CD4-positive, alpha-beta T cell treated with Interleukin-4 for 1 hour (primary cell): Measurements from ENCODE around the gene P2RY2.
"Not testable (repeated sequence)": the region's sequence is repeated elsewhere in the genome, so short reads cannot be mapped to it uniquely, and the experiment has no call there.

Experiments used
- DNase-seq, 2 donors: peaks; one replicate each; pipeline ENCODE4 v3.0.0-alpha.2; 2020 to 2022

Gene P2RY2

DNA sequence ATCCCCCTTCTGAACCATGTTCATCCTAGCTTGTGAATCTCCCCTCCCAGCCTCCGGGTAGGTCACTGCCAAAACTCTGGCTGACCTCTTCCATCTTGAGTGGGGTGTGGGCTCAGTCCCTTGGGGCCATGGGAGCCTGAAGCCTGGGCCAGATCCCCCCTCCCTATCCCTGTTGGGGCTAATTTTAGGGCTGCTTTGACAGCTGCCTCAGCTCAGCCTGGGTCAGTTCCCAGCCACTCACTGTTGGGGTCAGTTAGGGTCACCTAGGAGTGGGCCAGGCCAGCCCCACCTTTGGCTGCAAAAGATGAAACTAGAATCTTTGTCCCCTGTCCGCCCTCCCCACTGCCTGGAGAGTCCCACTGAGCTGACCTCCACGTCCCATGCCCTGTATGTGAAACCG, 29.8 kb upstream of the P2RY2 start:
- DNase-seq: no peak

DNA sequence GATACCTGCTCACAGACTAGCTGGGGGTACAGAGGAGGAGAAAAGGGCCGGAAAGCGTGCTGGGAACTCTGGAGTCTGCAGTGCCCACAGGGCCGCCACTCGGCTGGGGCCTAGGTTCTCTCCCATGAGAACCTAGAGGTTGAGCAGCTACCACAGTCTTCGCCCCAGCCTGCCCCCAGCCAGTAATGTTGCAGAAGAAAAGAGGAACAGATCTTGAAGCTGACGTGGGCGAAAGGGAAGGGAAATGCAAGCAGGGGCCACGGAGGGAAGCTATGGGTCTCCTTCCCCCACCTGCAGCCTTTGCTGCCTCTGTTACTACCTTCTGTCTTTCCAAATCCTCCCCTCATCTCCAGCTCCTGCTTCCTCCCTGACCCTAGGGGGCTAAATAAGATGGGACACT, 28.8 kb upstream of the P2RY2 start:
- DNase-seq: peak in 1 of 2 donors; percentile 76

DNA sequence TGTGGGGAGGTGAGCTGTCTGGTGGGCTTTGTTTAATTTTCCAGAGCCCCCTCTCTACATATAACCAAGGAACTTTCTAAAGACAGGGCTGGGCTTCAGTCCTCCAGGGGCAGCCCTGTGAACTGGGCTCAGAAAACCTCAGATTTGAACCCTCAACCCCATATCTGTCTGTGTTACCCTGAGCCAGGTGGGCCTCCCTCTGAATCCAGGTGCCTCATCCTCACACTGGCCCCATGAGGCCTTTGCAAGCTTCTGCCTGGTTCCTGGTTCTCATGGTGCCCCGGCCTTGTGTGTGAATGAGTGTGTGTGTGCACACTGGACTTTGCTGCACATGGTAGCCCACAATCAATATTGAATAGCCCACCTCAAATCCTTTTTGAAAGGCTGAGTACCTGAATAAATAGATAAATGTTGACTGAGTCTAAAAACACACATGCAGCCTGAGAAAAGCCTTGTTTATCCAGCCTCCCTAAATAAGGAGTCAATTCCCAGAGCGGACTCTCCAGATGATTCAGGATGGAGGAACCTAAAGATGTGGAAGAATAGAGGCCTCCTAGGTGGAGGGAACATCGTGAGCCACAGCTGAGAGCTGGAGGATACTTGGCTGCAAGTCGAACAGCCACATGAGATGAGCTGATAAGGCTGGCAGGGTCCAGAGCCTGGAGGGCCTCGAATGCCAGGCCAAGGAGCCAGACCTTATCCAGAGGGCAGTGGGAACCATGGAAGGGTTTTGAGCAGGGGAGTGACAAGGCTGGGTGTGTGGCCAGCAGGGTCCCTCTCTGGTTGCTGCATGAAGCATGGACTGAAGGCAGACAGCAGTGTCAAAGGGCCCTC, 28.1 kb upstream of the P2RY2 start:
- DNase-seq: no peak

DNA sequence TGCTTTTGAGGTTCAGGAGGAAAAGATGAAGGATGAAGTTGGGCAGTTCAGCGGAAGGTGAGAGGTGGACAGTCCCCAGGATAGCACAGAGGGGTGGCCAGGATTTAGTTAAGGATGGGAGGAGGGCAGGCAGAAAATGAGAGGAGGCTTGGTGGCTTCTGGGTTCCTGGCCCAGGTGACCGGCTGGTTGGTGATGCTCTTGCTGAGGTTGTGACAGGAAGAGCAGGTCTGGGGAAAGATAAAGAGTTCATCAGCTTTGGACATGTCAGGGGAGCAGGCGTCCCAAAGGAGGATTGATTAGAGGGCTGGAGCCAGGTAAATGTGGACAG, 27.6 kb upstream of the P2RY2 start:
- DNase-seq: no peak

DNA sequence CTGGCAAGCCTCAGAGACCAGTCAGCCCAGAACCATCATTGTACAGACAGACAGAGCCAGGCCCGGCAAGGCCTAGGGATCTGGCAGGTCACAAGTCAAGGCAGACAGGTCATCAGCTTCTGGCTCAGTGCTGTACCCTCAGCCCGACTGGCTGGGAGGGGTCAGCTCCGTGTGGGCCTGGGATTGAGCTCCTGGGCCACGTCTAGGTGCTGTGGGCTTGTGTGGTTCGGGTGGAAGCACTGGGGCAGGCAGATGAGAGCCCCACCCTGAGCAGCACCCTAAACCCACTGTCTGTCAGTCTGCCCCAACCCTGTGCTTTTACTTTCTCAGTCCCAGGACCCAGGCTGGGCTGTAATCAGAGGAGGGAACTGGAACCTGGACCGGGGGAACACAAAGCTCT, 26.9 kb upstream of the P2RY2 start:
- DNase-seq: no peak

DNA sequence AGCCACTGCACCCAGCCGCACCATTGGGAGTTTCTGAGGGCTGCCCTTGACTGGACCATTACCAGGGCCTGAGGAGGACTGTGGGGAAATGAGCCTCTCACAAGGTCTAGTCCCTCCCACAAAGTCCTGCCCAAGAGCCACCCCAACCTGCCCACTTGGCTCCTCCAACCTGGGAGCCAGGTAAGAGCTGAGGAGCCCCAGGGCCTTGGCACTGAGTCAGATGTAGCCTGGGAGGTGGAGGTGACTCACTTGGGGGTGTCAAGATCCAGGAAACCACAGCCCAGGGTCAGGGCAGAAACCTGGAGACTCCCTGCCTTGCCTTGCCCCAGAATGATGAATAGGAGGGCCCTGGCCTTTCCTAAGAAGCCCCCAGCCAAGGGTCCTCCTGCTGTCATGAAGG, 25.8 kb upstream of the P2RY2 start:
- no peak for DNase-seq

DNA sequence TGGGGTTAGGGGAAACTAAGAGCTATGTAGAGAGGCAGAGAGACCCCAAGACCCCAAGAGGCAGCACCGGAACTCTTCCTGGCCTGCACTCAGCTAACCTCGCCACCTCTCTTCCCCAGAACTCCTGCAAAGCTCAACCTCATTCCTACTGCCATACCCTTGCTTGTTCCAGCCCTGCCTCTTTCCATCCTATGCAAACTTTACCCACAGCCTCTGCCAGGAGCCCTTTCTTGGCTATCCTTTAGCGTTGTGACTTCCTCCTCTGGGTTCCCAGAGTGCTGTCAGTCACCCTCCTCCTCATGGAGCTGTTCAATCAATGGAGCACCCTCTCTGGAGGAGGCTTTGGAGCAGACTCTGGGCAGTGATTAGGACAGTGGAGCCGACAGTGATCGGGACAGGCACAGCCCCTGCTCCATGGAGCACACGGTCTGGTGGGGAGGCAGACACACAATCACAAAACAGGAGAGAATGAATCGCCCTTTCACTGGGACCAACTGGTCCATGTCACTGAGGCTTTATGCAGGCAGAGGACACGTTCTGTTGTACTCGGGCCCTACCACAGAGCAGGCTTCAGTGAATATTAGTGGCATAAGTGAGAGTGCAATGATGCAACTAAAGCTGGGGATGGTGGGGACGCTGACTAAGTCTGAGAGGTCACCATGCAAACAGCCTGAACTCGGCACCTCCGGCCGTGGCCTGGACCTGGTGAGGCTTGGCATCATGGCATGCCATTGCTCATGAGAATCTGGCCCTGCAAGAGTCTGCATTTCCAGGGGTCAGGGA, 24.6 kb upstream of the P2RY2 start:
- no peak for DNase-seq

DNA sequence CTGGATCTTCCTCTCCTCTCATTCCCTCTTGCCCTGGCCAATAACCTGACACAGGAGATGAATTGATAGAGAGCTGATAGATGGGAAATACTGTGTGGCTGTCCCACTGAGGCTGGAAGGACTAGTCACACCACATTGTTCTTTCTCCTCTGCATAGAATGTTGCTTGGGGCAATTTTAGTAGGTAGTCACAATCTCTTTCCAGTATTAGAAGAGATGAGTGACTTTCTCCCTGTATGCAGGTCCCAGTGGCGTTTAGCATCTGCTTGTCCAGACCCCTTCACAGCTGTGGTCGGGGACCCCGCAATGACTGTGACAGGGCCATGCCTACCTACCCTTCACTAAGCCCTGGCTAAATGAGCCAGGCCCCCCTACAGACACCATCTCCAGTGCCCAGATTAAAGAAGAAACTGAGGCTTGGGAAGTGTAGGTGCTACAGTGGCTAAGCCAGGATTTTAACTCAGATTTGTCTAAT, 24.0 kb upstream of the P2RY2 start:
- no peak for DNase-seq

DNA sequence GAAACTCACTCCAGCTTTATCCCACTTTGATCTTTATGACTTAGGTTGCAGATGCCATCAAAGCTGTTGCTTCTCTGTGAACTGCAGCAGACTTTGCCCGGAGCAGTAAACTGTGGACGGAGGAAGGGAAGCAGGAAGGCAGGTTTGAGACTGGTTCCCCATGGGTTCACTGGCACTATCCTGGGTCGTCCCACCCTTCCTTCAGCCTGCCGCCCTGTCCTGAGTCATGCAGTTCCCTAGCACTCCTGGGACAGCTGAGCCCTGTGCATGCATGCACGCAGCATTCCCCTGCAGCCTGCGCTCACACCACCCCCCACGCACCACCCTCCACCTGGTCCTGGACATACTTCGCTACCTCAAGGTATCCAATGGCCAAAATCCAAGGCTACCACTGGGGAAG, 23.5 kb upstream of the P2RY2 start:
- no peak for DNase-seq

DNA sequence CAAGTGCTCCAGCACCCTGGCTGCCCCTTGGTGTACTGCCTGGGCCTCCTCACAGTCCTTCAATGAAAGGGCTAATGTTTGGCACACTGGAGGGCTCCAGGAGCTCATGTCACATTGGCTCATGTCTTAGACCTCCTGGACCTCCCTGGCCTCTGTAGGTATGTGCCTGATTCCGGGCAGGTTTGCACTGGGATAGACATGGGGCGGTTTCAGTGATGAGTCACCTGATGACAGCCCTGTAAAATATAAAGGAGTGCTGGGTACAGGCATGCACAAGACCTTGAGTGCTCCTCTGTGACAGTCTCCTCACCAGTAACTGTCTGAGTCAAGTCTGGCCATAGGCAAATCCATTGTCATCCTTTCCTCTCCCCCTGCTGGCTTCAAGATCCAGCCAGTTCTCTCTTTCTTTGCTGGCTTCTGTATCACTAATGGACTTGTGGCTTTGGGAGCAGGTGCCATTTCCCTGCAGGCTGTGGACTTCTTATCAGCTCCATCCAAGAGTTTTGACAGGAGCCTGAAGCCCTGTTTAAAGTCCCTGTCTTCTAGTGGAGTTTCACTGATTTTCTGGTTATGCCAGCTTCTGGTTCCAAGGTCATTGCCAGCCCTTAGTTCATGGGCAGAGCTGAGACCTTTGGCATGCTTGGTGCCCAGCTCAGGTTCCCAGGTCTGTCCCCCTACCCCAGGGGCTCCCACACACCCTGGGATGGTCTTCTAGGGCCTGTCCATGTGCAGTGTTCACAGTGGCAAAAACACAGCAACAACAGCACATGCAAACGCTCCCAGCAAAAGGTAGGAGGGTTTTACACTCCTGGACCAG, 22.7 kb upstream of the P2RY2 start:
- no peak for DNase-seq

DNA sequence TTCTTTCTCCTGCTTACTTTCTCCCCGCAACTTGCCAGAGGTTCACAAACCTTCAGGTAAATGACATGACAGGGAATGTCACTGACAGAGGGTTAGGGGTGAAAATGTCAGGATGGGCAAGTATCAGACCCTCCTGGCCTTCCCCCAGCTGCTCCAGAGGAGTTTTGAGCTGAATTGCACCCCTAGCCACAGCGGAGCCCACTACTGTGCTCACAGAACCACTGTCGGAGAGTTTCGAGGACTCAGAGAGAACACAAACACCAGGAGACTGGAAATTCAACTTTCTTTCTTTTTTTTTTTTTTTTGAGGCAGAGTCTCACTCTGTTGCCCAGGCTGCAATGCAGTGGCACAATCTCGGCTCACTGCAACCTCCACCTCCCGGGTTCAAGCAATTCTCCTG, 21.5 kb upstream of the P2RY2 start:
- no peak for DNase-seq

DNA sequence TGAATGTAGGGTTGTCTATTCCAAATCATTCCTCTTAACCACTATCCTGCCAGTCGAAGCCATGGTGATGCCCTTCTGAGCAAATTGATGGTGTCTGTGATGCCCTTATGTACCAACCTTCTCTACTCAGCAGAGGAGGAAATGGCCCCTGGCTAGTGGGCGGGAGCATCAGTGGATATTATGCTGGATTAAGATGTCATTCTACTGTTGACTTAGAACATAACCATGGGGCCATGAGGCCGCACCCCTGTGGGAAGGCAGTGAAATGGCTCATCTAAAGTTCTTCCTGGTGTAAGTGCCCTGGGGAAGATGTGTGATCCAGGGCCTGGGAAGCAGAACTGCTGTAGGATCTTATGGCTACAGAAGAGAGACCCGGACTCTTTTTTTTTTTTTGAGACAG, 20.7 kb upstream of the P2RY2 start:
- no peak for DNase-seq

DNA sequence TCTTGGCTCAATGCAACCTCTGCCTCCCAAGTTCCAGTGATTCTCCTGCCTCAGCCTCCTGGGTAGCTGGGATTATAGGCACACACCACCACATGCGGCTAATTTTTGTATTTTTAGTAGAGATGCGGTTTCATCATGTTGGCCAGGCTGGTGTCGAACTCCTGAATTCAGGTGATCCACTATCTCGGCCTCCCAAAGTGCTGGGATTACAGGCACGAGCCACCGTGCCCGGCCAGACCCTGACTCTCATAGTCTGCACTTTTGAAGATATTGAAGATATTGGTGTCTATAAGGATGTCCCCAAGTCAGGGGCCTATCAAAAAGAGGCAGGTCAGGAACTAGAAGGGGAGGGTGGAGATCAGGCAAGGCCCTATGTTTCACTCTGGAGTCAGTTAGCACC, 20.3 kb upstream of the P2RY2 start:
- not testable (repeated sequence) for DNase-seq

DNA sequence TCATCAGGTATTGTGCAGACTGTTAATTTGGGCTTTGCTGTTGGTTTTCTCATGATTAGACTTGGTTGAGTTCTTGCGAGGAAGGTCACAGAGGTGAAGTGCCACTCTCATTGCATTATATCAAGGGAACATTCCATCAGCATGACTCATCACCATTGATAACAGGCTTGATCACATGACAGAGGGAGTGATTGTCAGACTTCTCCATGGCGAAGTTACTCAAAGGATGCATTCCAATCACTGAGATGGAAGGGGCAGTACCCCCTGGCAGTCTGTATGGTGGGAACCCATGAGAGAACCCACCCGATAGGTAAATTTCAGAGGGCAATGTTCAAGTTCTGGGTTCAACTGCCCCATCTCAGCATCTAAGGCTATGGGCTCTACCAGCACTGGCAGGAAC, 19.4 kb upstream of the P2RY2 start:
- DNase-seq: no peak

DNA sequence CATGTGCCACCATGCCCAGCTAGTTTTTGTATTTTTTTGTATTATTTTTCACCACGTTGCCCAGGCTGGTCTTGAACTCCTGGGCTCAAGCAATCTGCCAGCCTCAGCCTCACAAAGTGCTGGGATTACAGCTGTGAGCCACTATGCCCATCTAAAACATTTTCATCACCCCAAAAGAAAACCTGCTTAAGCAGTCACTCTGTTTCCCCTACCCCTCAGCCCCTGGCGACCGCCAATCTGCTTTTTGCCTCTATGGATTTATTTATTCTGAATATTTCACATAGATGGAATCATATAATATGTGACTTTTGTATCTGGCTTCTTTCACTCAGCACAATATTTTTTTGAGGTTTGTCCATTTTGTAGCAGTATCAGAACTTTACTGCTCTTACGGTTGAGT, 18.6 kb upstream of the P2RY2 start:
- no peak for DNase-seq

DNA sequence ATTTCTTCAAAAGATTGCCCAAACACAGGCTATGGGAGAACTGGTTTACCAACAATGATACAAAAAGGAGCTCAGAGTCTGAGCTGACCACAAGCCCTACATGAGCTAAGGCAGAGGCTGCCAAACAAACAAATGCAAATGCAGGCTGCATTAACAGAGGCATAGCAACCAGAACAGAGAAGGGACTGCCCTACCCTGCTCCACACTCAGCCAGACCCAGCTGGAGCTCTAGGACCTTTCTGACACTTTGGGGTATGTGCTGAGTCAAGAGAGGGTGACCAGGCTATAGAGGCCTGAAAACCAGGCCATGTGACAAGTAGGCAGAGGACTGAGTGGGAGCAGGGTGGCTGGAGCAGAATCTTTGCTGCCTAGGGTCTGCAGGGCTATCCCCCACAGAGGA, 17.8 kb upstream of the P2RY2 start:
- no peak for DNase-seq

DNA sequence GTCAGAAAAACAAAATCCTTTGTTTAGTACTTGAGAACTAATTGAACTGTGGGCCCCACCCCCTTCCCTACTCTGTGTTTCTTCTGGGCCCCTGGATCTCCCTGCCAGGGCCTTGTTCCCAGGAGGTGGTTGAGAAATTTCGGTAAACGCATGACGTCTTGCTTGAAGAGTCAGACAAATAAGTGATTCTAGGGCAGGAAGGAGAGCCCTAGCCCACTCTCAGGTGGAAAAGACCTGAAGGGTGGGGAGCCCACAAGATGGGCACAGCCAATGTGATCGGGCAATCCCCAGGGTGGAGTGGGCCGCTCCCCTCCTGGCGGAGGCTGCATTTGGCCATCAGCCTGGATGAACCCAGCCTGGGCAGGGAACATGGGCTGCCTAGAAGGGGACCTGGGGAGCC, 16.8 kb upstream of the P2RY2 start:
- DNase-seq: no peak

DNA sequence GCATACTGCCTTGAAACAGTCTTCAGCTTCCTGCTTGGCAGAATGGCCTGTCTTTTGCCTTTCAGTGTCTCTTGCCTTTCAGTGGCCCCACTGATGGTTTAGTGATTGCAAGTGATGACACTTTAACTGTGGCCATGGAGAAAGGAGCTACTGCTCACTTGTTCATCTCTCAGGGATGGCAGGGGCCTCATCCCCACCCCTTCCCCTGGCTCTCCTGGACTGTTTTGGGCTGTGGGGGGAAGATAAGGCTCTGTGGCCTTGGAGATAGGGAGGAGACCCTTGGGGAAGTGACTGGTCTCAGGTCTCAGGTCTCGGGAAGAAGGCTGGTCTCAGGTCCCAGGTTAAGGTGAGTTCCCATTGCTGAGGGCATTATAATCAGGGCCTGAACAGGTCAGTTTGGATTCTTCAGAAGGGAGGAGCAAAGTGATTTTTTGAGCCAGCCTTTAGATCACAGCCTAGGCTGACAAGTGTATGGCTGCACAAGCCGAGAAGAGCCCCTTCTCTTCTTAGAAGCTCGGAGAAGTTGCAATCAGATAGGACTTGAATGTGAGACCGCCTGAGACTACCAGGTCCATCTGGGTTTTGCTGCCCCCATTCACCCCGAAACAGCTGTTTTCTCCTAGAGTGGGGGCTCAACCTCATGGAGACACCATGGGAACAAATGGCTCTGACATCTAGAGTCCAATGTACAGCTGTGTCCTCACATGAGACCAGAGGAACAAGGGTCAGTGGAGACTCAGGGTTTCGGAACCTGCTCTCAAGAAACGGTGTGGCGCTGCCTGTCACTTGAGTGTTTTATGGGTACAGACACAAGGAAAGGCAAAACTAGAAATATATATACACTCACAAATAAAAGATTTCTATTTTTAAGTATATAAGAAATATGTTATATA, 15.9 kb upstream of the P2RY2 start:
- DNase-seq: no peak

DNA sequence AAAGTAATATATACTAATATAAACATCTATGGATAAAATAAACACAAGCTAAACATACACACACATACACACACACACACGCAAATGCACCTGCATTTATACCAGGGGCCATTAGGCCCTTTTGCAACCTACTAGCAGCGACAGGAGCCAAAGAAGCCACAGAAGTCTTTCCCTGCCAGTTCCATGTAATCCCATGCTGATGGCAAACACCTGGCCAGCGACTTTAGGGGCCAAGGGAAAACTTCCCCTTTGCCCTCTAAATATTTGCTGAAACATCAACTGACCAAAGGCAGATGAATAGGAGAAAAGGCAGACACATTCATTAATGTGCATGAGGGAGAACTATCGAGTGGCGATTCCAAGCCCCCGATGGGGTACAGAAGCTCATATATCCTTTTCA, 14.8 kb upstream of the P2RY2 start:
- no peak for DNase-seq

DNA sequence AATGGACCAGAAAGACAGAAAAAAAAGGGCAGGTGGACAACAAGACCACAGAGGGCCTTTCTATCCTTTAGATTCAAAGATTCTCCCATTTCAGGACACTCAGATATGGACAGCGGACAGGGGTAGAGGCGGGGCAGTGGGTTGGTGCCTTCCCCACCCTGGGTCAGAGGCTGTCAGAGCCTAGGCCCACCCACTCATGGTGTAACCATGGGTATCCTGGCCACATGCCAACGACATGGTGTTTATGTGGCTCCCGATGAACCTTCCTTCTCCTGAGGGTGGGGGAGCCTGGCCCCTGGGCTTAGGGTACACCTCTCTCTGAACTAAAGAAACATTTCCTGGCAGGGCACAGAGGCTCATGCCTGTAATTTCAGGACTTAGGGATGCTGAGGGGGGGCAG, 14.3 kb upstream of the P2RY2 start:
- no peak for DNase-seq

DNA sequence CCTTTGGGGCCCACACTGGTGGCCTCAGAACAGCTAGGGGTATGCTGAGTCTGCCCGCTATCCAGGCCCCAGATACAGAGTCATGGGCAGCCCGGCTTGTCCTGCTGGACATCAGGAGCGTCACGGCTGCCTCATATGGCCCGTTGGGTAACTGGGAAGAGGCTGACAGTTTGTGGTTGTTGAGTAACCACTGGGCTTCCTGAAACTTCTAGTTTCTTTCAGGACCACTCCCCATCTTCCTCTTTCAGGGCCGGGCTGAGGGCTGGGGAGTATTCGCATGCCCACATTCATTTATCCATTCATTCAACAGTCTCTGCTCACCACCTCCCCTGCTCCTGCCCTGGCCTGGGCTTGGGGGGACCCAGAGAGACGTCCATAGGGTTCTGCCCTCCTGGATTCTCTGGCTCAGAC, 13.4 kb upstream of the P2RY2 start:
- DNase-seq: peak in 1 of 2 donors; percentile 68

DNA sequence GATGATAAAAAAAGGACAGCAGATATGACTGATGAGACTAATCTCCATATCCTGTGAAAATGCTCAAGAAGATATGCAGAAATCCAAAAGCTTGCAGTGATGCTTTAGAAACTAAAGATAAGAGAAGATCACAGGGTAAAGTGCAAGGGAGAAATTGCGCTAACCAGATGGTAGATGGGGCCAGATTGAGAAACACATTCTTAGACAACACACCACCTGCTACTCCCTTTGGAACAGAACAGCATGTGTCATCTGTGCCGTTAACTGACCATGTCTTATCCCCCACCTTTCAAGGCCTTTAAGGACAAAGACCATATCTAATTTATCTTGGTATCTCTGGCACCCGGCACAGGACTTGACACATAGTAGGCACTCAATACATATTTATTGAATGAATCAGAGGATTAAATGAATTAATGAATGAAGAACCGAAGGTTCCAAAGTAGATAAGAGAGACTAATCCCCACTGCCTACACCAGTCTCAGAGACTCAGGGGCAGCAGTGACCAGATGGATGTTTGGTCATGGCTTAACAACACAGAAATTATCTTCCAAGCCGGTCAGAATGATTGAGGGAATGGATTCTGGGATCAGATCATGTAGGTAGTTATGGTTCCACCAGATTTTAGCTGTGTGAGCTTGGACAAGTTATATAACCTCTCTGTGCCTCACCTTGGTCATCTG, 12.3 kb upstream of the P2RY2 start:
- no peak for DNase-seq
